DMS114 treated with DMSO at 0.1 percent for 48 hours (cell line): ENCODE data around the gene NAALADL2.

Experiments used
- DNase-seq: peaks from one replicate; lab custom pipeline; 2025; ENCODE audit not compliant: unreplicated experiment; lab: John Stamatoyannopoulos, UW

NAALADL2 gene

GRCh38 chr3:175193815-175194518 is 334.8 kb downstream of the NAALADL2 start:
- DNase-seq = no peak

DNA sequence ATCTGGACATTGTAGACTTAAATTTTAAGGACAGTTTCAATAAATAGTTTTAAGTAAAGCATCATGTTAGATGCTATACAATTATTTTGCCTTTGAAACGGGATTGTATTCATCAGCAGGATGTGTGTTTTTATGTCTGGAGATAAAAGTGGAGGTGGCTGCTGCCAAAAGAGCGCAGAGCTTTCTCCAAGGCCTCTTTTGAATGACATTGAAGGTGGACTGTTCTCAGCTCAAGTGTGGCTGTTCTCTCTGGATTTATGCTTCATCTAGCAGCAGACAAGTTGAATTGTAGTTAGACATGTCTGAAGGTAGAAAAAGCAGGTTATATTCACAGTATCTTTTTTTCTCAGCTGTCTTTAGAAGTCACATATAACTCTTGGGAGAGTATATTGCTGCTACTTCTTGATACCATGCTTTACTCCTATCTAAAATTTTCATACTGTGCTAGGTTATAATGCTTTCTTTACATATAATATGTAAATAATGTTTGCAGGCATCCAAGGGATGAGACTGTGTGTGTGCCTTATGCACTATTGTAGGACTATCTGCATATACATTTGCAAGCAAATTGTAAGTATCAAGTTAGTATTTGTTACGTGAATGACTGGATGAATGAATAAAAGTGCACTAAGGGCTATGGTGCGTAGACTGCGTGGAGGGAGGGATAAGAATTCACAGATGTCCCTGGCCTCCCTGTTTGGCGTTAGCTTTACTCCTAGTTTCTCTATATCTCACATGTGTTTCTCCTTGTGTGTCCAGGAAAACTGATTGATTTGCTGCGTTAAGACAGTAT is 340.1 kb downstream of the NAALADL2 start:
- no peak for DNase-seq

GRCh38 chr3:175199961-175200360 is 340.8 kb downstream of the NAALADL2 start:
- DNase-seq = no peak

GRCh38 chr3:175200391-175201095 is 341.4 kb downstream of the NAALADL2 start:
- no peak for DNase-seq

- no peak for DNase-seq
Measured at GRCh38 chr3:175207361-175207760, 348.2 kb downstream of the NAALADL2 start.

- DNase-seq = no peak
Measured at GRCh38 chr3:175208326-175208725, 349.2 kb downstream of the NAALADL2 start.

GRCh38 chr3:175211466-175211865 is 352.3 kb downstream of the NAALADL2 start:
- DNase-seq = no peak

DNA sequence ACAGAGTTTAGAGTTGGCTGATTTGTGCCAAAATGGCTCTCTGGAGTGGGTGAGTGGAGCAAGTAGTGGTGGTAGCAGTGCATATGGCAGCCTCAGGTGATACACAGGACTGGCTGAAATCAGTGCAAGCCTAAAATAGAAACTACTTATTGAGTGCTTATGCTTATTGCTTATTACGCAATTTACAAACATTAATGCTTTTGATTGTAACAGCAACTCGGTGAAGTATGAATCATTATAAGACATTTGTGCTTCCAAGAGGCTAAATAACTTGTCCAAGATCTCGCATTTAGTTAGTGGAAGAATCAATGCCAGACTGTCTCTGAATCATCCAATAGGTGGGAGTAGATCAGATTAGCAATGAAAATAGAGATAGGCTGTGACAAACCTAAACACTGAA is 353.8 kb downstream of the NAALADL2 start:
- DNase-seq = no peak

DNA sequence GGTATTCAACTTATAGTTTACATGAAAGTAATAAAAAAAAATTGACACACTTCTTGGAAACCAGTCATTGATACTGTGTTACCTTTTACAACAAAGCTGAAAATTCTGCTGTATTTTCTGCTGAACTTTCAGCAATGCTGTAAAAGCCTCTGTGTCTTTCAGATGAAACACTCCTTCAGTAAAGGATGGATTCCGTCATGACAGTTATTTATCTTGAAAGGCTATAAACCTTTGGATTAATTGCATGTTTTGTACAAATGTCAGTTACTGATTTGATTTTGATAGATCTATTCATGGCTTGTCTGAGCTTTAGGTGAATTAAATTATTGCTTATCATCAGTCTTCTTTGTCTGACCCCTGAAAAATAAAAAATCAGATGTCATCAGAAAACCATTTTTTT is 355.1 kb downstream of the NAALADL2 start:
- DNase-seq = no peak

GRCh38 chr3:175215833-175216232 is 356.7 kb downstream of the NAALADL2 start:
- DNase-seq = no peak

- DNase-seq = no peak
Measured at GRCh38 chr3:175222356-175222755, 363.2 kb downstream of the NAALADL2 start.

GRCh38 chr3:175224051-175224450 is 364.9 kb downstream of the NAALADL2 start:
- no peak for DNase-seq

DNA sequence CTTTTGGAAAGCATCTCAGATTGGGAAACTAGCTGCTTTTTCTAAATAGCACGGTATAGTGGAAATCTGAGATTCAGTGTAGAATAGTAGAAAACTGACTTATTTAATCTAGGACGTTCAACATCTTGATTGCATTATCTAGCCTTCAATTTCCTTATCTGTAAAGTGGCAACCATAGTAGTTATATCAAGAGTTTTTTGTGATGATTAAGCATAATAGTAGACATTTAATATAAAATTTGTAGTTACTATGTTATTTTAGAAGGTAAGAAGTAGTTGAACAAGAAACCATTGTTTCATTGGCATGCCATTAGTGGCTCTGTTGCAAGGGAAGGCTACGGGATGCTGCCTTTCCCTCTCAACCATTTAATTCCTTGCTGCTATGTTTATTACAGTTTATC is 367.3 kb downstream of the NAALADL2 start:
- no peak for DNase-seq

- no peak for DNase-seq
Measured at GRCh38 chr3:175227126-175227525, 368.0 kb downstream of the NAALADL2 start.

DNA sequence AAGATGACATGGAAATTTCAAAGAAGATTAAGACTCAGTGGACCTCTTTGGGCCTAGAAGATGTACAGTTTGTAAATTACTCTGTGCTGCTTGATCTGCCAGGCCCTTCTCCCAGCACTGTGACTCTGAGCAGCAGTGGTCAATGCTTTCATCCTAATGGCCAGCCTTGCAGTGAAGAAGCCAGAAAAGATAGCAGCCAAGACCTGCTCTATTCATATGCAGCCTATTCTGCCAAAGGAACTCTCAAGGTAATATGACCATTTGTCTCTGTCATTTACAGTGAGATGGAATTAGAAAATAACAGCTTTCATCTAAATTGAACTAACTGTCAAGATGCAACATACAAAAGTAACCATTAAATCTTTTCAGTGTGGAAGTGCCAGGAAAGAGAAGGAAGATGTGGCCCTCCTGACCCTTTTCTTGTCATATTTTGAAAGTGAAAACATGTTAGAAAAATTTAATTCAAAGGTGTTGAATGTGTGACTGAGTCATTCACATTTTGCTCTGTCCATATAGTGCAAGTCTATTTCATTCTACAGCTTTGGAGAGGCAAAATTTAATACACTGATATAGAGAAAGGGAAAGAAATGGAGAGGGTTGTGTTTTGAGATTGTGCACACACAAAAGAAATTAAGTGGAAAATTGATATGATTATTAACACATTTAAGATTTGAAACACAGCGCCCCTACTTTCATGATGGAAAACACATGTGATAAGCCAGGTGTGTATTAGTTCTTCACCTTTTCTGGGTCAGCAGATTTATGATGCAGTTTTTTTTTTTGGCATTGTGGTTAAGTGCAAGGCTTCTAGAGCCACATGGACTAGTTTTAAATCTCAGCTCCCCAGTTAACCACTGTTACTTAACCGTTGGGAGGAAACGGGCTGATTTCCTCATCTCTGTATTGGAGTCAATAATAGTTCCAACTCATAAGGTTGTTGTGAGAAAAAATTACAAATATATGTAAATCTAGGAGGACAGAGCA is 375.1 kb downstream of the NAALADL2 start:
- DNase-seq = no peak

GRCh38 chr3:175238801-175239200 is 379.7 kb downstream of the NAALADL2 start:
- DNase-seq = no peak

DNA sequence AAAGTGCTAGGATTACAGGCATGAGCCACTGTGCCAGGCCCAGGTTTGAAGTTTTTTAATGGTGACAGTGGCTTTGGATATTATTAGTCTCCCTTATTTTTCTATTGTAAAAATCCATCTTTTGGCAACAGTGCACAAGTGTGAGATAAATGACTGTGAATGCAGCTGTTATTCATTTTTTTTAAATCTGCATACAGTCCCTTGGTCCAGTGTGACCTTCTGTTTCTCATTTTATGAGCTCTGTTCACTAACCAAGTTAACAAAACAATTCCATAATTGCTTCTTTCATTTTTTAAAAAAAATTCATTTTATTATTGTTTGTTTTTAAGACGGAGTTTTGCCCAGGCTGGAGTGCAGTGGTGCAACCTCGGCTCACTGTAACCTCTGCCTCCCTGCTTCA is 381.8 kb downstream of the NAALADL2 start:
- DNase-seq = no peak

- DNase-seq = no peak
Measured at GRCh38 chr3:175242243-175242642, 383.1 kb downstream of the NAALADL2 start.

DNA sequence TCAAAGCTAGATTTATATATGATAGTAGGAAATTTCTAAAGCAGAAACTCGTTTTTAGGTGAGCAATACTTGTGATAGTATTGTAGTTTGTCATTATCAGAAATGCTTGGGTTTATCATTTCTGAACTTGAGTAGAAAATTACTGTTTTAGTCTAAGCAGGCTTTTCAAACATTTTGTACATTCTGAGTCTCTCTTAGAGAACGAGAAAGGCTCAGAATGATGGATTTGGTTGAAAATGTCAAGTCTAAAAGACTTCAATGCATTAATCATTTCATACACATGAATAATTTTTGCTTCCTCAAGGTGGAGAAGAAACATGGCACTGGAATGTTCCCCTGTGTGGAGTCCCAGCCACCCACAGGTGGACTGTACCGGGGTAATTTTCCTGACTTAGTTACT is 387.1 kb downstream of the NAALADL2 start:
- no peak for DNase-seq

GRCh38 chr3:175246766-175247165 is 387.6 kb downstream of the NAALADL2 start:
- DNase-seq = no peak

GRCh38 chr3:175247629-175248028 is 388.5 kb downstream of the NAALADL2 start:
- no peak for DNase-seq
